ENCODE measurements around the gene TRAM2.

TRAM2 gene

DNA sequence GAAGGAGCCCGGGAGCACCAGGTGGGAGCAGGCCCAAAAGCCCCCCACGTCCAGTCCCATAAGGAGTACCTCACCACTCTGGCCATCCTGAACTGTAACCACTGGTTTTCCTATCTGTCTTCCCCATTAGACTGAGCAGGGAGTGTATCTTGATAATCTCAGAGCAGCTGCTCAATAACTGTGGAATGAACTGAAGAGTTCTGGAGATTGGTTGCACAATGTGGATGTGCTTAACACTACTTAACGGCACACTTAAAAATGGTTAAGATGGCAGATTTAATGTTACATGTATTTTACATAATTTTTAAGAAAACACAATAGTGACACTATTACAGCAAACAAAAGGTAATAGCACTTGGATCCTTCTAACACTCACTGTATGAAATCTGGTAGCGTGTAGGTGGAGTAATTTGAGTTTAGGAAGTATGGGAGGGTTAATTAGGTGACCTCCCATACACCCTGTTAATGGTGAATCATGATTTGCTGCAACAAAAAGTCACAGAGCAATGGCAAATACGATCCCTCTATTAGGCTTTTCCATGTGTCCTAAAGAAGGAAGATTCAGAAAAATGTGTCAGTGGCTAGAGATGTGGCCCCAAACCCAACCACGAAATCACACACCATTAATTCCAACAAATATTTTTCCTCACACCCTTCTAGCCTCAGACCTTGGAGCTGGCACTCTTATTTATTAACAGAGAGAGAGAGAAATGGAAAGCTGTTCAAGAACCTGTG lies 18.4 kb downstream of the TRAM2 start:
- intact Hi-C loops (cut with DNase I; ENCODE audit: low total_unique reads) = no loop called here
- Histone ChIP-seq H3K4me3 (no peak overlapping the region), H3K27ac (peak overlapping the region; percentile 67 to 70), H3K27me3 (no peaks in the 10 kb centered on the region), H3K4me1 (peaks cover 0 to 92% (median 55%) of the 10 kb centered on the region in 4 donors), H3K36me3 (no peaks in the 10 kb centered on the region), H3K9me3 (no peaks in the 10 kb centered on the region)
- DNase-seq = no peak
- TF ChIP-seq, protein P1, sequence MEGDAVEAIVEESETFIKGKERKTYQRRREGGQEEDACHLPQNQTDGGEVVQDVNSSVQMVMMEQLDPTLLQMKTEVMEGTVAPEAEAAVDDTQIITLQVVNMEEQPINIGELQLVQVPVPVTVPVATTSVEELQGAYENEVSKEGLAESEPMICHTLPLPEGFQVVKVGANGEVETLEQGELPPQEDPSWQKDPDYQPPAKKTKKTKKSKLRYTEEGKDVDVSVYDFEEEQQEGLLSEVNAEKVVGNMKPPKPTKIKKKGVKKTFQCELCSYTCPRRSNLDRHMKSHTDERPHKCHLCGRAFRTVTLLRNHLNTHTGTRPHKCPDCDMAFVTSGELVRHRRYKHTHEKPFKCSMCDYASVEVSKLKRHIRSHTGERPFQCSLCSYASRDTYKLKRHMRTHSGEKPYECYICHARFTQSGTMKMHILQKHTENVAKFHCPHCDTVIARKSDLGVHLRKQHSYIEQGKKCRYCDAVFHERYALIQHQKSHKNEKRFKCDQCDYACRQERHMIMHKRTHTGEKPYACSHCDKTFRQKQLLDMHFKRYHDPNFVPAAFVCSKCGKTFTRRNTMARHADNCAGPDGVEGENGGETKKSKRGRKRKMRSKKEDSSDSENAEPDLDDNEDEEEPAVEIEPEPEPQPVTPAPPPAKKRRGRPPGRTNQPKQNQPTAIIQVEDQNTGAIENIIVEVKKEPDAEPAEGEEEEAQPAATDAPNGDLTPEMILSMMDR (IDR thresholded peaks at IDR 0.05) = no peak

DNA sequence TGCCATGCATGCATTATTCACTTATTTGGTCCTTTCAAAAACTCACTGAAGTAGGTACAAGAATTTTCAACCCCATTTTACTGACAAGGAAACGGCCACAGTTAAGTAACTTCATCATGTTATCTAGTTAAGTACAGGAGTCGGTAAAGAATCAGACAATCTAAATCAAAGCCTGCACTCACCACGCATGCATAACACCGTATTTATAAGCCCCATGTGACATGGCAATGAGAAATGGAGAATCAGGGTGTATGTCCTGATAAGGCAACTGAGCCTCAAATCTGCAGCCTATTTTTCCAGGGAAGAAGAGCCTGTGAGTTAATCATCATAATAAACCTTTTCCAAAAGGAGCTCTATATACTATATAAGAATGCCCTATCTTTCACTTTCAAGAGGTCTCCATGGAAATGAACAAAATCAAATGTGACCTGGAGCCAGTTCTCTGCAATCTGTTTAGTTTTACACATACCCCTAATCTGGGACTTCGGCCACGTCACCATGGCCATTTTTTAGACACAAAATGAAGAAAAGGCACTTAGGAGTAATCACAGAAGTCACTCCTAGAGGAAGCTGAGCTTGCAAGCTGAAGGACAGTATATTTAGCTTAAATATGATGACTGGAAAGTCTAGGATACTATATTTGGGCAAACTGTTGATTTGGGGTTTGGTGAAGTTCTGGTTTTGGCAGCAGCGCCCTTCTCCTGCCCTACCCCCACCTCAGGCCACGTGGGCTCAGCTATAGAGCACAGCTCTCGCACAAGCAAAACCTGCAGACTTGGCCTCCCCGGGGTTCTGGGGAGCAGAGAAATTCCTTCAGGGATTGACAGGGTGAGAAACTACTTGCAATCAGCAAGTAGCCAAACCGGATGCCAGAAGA lies 19.2 kb downstream of the TRAM2 start:
- Histone ChIP-seq H3K27me3 (no peaks in the 10 kb centered on the region), H3K36me3 (no peaks in the 10 kb centered on the region), H3K9me3 (no peaks in the 10 kb centered on the region), H3K4me1 (peaks cover 0 to 92% (median 60%) of the 10 kb centered on the region in 4 donors), H3K4me3 (peak overlapping the region in 1 of 2 donors; percentile 3), H3K27ac (peak overlapping the region; percentile 67 to 70)
- peak in 1 of 2 donors; percentile 59 for DNase-seq
- TF ChIP-seq, protein P1 (IDR thresholded peaks at IDR 0.05) = no peak
- intact Hi-C loops (cut with DNase I; ENCODE audit: low total_unique reads) = no loop called here

DNA sequence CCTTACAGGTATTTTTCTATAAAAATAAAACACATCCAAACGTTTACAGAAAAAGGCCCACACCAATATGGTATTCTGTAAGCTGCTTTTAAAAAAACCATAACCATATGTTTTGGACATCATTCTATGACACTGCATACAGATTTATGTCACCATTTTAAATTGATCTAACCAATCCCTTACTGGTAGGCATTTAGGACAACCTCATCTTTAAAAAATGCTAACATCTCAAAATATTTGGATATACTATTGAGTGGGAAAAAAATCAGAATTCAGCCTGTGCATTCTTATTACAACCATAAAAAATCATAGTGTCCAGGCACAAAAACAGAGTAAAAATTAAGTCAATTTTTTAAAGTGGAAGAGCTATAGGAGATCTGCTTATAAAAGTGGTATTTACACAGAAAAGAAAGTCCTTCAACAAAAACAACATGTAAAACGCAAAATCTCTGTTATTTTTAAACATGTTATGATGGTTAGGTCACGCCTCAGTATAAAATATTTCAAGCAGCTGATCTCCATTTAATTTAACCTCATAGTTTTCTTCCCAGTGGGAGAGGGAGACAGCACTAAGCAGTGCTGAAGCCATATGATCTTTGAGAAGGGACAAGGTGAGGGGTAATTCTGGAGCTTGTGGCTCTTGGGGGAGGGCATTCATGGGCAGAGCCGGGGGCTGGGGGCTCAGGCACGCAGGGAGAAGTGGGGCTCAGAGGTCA lies 21.2 kb downstream of the TRAM2 start:
- no peak for DNase-seq
- TF ChIP-seq, protein P1 (IDR thresholded peaks at IDR 0.05) = no peak
- Histone ChIP-seq H3K27ac (peak overlapping the region; percentile 67 to 70), H3K27me3 (no peaks in the 10 kb centered on the region), H3K4me3 (peak overlapping the region; percentile 8 to 9), H3K36me3 (no peaks in the 10 kb centered on the region), H3K4me1 (peaks cover 0 to 96% (median 71%) of the 10 kb centered on the region in 4 donors), H3K9me3 (no peaks in the 10 kb centered on the region)
- intact Hi-C loops (cut with DNase I; ENCODE audit: low total_unique reads) = no loop called here

DNA sequence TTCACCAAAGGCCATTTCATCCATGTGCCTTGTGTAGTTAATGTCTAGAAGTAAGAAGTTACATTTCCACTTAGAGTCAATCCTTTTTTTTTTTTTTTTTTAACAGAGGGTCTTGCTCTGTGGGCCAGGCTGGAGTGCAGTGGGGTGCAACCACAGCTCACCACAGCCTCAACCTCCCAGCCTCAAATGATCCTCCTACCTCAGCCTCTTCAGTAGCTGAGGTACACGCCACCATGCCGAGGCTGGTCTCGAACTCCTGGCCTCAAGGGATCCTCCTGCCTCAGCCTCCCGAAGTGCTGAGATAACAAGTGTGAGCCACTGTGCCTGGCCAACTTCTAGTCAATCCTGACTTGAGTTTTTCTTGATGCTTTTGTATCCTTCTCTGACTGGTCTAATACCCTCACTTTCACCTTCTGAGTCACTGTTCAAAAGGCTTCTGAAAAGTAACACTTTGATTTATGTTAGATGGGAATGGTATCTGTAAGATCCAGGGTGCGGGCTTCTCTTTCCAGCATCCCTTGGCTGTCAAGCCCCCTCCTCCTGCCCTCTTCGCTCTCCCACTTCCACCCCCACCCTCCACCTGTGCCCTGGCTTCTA lies 22.1 kb downstream of the TRAM2 start:
- Histone ChIP-seq H3K4me1 (peaks cover 0 to 96% (median 74%) of the 10 kb centered on the region in 4 donors), H3K9me3 (no peaks in the 10 kb centered on the region), H3K36me3 (no peaks in the 10 kb centered on the region), H3K27ac (peak overlapping the region; percentile 67 to 70), H3K4me3 (no peak overlapping the region), H3K27me3 (no peaks in the 10 kb centered on the region)
- intact Hi-C loops (cut with DNase I; ENCODE audit: low total_unique reads) = no loop called here
- DNase-seq = peak in 1 of 2 donors; percentile 39
- TF ChIP-seq, protein P1 (IDR thresholded peaks at IDR 0.05) = no peak

DNA sequence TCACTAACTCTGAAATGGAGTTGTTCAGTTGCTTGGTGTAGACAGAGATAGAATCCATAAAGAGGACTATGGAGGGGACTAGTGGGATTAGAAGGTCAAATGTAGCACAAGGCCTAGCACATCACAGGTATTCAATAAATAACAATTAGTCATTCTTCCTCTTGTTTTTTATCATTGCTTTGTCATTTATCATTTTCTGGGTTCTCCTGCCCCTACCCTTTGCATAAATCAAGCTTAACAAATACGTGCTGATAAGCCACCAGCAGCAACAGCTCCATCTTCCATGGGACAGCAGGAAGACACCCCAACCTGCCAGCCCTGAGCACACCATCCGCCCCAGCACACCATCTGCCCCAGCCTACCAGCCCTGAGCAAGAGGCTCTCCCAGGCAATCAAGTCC lies 23.1 kb downstream of the TRAM2 start:
- no peaks in the 10 kb centered on the region for H3K27me3 ChIP-seq
- no peaks in the 10 kb centered on the region for H3K9me3 ChIP-seq
- H3K36me3 ChIP-seq = no peaks in the 10 kb centered on the region
- H3K27ac ChIP-seq = peak overlapping the region; percentile 74 to 86
- DNase-seq = peak in 1 of 2 donors; percentile 37
- TF ChIP-seq, protein P1 (IDR thresholded peaks at IDR 0.05) = no peak
- intact Hi-C loops (cut with DNase I; ENCODE audit: low total_unique reads) = no loop called here
- H3K4me1 ChIP-seq = peaks cover 0 to 96% (median 81%) of the 10 kb centered on the region in 4 donors
- no peak overlapping the region for H3K4me3 ChIP-seq

Data from tibial artery (tissue), 4 donors.